ENCODE measurements around the gene FGFR2.

Gene FGFR2

GRCh38 chr10:121583258-121583657, 15.0 kb downstream of the FGFR2 start:
- TF ChIP-seq CTCF (IDR thresholded peaks at IDR 0.05; ENCODE audit: low read depth, low read length) = no peak
- no peak overlapping the region for H3K4me3 ChIP-seq (ENCODE audit: low read depth, low read length)

- TF ChIP-seq CTCF (IDR thresholded peaks at IDR 0.05; ENCODE audit: low read depth, low read length) = no peak
- no peak overlapping the region for H3K4me3 ChIP-seq (ENCODE audit: low read depth, low read length)
These were observed 17.7 kb downstream of the FGFR2 start for GRCh38 chr10:121580276-121581116.

GRCh38 chr10:121579656-121580055, 18.6 kb downstream of the FGFR2 start:
- H3K4me3 ChIP-seq (ENCODE audit: low read depth, low read length) = no peak overlapping the region
- TF ChIP-seq CTCF (IDR thresholded peaks at IDR 0.05; ENCODE audit: low read depth, low read length) = no peak

- no peak for TF ChIP-seq CTCF (IDR thresholded peaks at IDR 0.05; ENCODE audit: low read depth, low read length)
These were observed 19.3 kb downstream of the FGFR2 start for GRCh38 chr10:121578965-121579364.

GRCh38 chr10:121578298-121578697, 19.9 kb downstream of the FGFR2 start:
- H3K4me3 ChIP-seq (ENCODE audit: low read depth, low read length) = no peak overlapping the region
- TF ChIP-seq CTCF (IDR thresholded peaks at IDR 0.05; ENCODE audit: low read depth, low read length) = no peak

More at GRCh38 chr10:121578965-121579364, 19.3 kb downstream of the FGFR2 start:
- H3K4me3 ChIP-seq (ENCODE audit: low read depth, low read length) = no peak overlapping the region

- H3K4me3 ChIP-seq (ENCODE audit: low read depth, low read length) = no peak overlapping the region
- TF ChIP-seq CTCF (IDR thresholded peaks at IDR 0.05; ENCODE audit: low read depth, low read length) = no peak
These were observed 20.7 kb downstream of the FGFR2 start for GRCh38 chr10:121577568-121577967.

GRCh38 chr10:121576139-121576538, 22.1 kb downstream of the FGFR2 start:
- no peak for TF ChIP-seq CTCF (IDR thresholded peaks at IDR 0.05; ENCODE audit: low read depth, low read length)
- H3K4me3 ChIP-seq (ENCODE audit: low read depth, low read length) = no peak overlapping the region
